GM18502 (cell line): Measurements from ENCODE around the gene STEEP1.

Experiments used
- ATAC-seq: cut with Tn5 transposase; IDR thresholded peaks from one replicate; pipeline ENCODE4 v1.9.1; 2021; ENCODE audit warnings: mild to moderate bottlenecking; ENCODE audit not compliant: unreplicated experiment, poor library complexity

The STEEP1 gene

DNA sequence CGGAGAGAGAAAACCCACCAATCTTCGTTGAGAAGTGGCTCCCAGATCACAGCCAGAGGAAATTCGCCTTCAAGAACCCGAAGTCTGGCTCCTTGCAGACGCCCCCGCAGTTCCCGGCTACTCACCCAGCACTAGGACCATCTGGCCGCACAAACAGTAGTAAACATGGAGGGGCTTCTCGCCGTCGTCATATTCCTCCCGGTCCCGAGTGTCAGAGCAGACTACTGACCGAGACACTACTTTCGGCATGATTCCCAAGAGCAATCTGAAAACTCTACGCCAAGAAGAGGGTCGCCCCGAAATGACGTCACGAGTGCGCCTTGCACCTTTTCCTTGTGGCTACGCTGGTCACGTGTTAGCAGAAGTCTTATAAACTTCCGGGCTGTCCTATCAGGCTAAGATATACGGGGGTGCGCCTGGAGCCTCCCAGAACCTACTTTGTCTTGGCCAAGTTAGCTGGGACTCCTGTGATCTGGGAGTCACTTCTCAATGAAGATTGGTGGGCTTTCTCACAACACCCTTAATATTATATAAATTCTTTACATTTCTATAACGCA, at the start of gene STEEP1:
Gene STEEP1, minus strand, starts transcription at position 303 of the 557 bp plus-strand sequence. Its CDS starts 54 bp downstream, at position 249.
- peak; percentile 94 for ATAC-seq

DNA sequence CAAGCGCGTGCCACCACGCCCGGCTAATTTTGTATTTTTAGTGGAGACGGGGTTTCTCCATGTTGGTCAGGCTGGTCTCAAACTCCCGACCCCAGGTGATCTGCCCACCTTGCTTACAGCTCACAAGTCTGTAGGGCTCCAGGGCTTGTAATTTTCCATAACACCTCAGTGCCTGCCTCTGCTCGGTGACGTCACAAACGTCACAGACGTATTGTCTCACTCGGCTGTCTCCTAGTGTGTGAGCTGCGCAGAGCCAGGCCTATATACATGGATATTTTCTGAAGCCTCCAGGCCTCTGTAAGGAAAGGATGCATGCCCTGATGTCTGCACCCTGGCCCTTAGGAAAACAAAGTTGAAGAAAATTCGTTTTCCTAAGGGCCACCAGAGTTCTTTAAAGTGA, 49.6 kb upstream of the STEEP1 start:
- no peak for ATAC-seq

GRCh38 chrX:119607018-119607389, 41.8 kb upstream of the STEEP1 start:
- ATAC-seq, result no peak

DNA sequence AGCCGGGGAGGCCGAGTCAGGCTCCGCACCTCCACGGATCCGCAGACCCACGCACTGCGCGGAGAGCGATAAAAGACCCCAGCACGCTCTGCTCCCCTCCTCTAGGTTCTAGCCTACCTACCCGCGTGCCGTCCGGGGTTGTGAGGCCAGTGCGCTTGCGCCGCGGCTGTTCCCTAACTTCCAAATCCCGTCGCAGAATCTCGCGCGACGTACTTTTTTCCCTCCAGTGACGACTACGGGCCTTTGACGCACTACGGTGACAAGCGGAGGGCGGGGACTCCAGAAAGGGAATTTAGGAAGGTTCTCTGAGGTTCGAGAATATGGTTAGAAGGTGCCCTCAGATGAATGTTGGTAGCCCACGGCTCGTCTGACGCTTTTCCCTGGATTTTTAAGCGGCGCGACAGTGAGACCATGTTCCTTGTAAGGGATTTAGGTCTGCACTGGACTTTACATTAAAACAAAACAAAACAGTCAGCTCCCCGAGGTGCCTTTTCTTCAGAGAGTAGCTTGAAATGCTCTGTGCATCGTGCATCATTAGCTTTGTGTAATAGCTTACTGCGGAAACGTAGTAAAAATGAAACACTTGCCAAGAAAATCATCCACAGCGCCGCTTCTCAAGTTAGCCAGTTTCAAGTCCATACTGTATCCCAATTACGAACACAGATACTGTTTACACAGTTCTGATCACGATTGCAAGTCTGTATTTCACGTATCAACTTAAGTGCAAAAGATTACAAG, 41.2 kb upstream of the STEEP1 start, which contains the start of gene NKRF:
Gene NKRF, minus strand, starts transcription at position 145 of the 738 bp plus-strand sequence.
- peak; percentile 72 for ATAC-seq

- ATAC-seq, result peak; percentile 39
Measured at GRCh38 chrX:119605464-119606279, 40.5 kb upstream of the STEEP1 start.

DNA sequence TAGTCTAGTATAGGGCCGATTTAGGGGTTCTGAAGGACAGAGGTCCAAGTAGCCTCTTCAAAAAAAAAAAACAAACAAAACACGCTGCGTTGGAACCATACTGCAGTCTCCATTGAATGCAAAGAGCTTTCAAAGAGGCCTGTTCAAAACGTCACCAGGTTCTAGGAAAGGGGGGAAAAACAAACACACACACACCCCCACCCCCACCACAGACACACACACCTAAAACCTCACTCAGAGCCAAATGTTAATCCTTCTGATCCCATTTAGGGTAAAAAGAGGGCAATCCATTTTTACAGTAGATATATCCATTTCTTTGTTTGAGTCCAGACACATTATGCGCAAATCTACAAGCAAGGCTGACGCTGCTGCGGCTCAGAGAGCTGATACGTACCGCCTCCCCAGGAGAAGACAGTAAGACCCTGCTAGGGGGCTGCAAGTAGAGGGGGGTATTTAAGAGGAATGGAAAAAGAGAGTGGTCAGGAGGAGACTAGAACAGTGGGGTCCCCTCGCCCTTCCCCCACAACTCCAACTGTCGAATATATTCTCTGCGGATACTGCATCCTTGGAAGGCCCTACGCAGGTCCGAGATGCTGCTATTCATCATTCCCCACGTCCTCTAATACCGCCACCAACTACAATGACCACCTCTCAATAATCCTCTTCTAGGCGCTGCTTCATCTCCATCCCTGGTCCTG, 39.7 kb upstream of the STEEP1 start:
- no peak for ATAC-seq

DNA sequence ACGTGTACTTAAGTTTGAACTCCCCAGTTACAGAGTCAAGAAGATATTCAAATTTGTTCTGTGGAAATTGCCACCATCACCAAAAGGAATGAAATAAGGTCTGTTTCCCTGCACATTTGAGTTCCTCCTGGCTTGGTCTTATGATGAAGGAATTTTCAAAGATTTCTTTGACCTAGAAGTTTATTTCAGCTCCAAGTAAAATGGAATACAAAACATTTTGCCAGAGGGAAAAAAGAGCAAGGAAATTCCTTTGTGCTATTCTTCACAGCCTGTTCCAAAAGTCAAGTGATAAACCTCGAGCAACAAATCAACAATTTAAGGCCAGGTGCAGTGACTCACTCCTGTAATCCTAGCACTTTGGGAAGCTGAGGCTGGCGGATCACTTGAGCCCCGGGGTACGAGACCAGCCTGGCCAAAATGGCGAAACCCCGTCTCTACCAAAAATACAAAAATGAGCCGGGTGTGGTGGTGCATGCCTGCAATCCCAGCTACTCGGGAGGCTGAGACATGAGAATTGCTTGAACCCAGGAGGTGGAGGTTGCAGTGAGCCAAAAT, 37.6 kb upstream of the STEEP1 start:
- ATAC-seq, result no peak

GRCh38 chrX:119589810-119590209, 24.6 kb upstream of the STEEP1 start:
- no peak for ATAC-seq

DNA sequence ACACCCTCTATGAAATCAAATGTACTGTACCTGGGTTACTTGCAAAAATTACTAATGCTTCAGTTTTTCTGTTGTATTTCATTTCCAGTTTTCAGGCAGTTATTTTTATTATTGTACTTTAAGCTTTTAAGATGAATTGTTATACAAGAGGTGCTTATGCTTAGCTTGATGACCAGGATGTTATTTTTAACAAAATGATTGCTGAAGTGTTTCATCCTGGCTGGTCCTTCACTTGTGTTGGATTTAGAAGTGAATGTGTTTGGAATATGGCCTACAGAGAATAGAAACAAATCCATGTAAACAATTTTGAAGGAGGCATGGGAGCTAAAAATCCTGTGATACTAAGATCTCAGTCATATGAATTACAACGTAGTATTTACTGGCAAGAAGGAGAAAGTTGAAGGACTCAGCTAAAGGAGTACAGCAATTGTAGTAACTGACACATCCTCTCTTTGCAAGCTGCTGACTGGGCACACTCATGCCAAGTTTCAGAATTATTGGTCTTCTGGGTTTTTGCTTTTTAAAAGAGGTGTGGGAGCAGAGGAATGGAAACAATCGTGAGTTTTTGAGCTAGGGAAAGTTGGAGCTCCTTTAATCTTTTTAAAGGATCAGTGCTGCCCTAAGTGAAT, 18.3 kb upstream of the STEEP1 start:
- ATAC-seq, result no peak

DNA sequence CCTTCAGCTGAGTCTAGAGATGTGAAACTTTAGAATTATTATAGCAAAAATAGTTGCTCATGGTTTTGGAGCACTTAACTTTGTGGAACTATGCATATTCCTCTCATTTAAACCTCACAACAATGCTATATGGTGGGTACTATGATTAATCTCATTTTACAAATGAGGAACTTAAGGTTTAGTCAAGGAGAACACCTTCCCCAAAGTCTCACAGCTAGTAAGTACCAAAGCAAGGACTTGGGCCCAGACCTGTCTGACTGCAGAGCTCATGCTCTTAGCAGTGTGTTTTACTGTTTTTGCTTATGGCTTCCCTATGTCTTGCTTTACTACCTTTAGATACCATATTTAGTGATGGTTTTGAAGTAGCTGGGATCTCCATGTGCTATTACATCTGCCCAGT, 14.2 kb upstream of the STEEP1 start:
- ATAC-seq, result peak; percentile 42

DNA sequence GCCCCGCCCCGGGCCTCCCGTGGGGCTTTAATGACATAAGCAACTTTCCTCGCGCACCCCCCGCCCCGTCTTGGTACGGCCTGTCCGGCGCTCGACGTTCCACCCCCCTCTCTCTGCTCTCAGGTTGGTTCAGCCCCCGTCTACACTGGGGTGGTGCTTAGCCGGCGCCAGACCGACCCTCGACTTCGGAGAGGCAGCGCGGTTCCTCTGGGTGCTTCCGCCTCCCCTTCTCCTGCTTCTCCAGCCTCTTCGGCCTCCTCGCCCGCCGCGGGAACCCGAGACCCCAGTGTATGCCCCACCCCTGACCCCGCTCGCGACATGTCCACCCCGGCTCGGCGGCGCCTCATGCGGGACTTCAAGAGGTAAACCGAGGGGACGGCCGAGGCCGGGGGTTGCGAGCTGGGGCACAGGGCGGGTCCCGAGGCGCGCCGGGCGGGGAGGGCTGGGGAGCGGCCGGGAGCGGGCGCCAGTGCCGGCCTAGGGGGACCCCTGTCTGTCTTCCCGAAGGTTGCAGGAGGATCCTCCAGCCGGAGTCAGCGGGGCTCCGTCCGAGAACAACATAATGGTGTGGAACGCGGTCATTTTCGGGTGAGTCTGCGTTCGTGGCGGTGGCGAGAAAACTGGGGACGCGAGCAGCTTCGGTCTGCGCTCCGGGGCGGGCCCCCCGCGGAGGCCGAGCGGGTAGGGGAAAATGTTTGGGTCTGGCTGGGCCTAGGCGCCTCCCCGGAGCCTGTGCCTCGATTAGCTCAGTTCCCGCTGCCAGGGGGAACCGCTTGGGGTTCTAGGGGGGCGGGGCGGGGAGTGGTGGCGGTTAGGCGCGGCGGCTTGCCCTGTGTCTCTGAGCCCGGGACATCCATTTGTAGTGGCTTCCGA, 9.4 kb upstream of the STEEP1 start, which contains the start of gene UBE2A:
Gene UBE2A, plus strand, starts transcription at position 170 of the 873 bp plus-strand sequence. Its CDS starts 149 bp downstream, at position 319.
- peak; percentile 80 for ATAC-seq

GRCh38 chrX:119573840-119574393, 8.7 kb upstream of the STEEP1 start:
- ATAC-seq, result peak; percentile 29

DNA sequence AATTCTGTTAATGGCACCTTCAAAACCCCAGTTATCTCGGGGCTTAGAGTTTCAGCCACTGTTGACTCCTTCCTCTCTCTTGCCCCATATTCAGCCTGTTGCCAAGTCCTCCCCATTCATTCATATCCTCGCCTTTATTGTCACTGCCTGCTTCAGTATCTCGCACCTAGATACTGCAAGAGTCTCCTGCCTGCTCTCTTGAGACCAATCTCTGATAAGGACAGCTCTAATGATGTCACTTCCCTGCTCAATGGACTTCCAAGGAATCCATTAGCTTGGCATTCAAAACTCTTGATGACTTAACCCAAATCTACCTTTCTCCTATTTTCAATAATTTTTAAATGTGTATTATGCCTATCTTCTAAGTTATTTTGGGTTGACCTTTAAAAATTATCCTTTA, 8.0 kb upstream of the STEEP1 start:
- no peak for ATAC-seq

- no peak for ATAC-seq
Measured at GRCh38 chrX:119570351-119570835, 5.2 kb upstream of the STEEP1 start.

DNA sequence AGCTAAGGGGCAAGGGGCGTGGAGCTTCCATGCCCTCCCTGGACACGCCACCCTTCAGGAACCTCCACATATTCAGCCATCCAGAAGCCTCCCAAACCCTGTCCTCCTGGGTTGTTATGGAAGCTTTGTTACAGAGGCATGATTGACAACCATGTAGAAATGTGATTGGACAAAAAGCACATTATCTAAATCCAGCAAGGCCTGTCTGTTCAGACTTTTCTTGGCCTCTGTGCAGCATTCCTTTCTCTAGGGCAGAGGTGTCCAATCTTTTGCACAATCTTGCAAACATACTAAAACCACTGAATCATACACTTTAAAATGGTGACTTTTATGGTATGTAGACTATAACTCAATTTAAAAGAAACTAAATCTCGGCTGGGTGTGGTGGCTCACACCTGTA, 12.7 kb downstream of the STEEP1 start:
- ATAC-seq, result no peak

- ATAC-seq, result peak; percentile 74
Measured at GRCh38 chrX:119549327-119550016, 15.7 kb downstream of the STEEP1 start.

DNA sequence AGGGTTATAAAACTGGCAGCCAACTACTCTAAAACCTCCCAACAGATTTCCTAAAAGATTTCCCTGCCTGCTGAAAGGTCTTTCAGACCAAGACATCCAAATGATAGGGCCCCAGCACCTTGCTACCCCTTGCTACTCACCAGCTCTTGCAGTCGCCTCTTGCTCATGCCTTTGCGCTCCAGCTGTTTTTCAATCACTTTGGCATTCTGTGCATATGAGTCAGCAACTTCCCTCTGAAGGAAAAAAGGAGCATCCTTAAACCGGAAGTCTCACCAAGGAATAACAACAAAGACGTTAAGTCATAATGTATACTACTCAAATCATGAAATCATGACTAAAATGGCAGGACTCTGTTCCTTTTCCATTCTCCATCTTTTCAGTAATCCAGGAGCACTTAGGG, 24.0 kb downstream of the STEEP1 start:
- ATAC-seq, result no peak

DNA sequence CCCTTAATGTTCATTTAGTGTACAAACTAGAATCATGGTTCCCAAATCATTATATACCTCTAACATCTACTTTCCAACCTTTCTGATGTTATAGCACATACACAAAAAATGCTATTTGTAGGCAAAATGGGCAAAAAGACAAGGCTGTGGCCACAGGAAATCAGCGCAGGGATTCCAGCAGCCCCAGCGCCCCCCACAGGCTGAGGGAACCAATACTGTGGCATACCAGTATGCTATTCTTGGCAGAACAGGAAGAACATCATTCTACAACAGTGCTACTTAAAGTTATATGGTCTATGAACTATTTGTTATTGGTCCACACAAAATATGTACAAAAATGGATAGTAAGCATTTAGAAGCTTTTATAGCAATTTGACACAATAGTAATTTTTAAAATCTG, 25.3 kb downstream of the STEEP1 start:
- no peak for ATAC-seq
